ENCODE measurements around the gene CCNC. TPM values are rescaled to one million over a fixed set of nuclear protein-coding genes. Genes with fewer than 3 reads are reported as not detected.

The CCNC gene
- total RNA-seq, 1 experiment from 2014 or later = 43.4 TPM

DNA sequence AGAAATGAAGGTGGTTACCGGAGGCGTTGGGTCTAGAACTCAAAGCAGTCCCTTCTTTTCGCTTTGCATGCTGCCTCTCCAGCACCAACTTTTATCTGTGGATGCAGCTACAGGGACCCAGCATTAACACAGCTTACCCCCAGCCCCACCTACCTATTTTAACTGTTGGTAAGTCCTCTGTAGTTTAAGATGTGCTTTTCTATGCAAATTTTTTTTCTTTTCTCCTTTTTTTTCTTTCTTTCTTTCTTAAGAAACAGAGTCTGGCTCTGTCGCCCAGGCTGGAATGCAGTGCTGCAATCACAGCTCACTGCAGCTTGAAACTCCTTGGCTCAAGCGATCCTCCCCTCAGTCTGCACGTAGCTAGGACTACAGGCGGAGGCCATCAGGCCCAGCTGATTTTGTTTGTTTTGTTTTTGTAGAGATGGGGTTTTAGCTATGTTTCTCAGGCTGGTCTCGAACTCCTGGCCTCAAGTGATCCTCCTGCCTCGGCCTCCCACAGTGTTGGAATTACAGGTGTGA is 46.8 kb downstream of the CCNC start:
- intact Hi-C loops (cut with micrococcal nuclease; ENCODE audit: unreplicated experiment) = no loop called here
- TF ChIP-seq, protein P1, sequence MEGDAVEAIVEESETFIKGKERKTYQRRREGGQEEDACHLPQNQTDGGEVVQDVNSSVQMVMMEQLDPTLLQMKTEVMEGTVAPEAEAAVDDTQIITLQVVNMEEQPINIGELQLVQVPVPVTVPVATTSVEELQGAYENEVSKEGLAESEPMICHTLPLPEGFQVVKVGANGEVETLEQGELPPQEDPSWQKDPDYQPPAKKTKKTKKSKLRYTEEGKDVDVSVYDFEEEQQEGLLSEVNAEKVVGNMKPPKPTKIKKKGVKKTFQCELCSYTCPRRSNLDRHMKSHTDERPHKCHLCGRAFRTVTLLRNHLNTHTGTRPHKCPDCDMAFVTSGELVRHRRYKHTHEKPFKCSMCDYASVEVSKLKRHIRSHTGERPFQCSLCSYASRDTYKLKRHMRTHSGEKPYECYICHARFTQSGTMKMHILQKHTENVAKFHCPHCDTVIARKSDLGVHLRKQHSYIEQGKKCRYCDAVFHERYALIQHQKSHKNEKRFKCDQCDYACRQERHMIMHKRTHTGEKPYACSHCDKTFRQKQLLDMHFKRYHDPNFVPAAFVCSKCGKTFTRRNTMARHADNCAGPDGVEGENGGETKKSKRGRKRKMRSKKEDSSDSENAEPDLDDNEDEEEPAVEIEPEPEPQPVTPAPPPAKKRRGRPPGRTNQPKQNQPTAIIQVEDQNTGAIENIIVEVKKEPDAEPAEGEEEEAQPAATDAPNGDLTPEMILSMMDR (IDR thresholded peaks at IDR 0.05) = no peak
- TF ChIP-seq SIN3A (IDR thresholded peaks at IDR 0.05; ENCODE audit: borderline replicate concordance, insufficient read depth, low read depth, low read length) (no peak), TCF7L2 (IDR thresholded peaks at IDR 0.05; ENCODE audit: low read depth, low read length) (no peak), POLR2AphosphoS5 (IDR thresholded peaks at IDR 0.05; ENCODE audit: low read depth, low read length) (no peak)
- TF ChIP-seq, protein P2, sequence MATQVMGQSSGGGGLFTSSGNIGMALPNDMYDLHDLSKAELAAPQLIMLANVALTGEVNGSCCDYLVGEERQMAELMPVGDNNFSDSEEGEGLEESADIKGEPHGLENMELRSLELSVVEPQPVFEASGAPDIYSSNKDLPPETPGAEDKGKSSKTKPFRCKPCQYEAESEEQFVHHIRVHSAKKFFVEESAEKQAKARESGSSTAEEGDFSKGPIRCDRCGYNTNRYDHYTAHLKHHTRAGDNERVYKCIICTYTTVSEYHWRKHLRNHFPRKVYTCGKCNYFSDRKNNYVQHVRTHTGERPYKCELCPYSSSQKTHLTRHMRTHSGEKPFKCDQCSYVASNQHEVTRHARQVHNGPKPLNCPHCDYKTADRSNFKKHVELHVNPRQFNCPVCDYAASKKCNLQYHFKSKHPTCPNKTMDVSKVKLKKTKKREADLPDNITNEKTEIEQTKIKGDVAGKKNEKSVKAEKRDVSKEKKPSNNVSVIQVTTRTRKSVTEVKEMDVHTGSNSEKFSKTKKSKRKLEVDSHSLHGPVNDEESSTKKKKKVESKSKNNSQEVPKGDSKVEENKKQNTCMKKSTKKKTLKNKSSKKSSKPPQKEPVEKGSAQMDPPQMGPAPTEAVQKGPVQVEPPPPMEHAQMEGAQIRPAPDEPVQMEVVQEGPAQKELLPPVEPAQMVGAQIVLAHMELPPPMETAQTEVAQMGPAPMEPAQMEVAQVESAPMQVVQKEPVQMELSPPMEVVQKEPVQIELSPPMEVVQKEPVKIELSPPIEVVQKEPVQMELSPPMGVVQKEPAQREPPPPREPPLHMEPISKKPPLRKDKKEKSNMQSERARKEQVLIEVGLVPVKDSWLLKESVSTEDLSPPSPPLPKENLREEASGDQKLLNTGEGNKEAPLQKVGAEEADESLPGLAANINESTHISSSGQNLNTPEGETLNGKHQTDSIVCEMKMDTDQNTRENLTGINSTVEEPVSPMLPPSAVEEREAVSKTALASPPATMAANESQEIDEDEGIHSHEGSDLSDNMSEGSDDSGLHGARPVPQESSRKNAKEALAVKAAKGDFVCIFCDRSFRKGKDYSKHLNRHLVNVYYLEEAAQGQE (IDR thresholded peaks at IDR 0.05; ENCODE audit: insufficient read depth in 1 of 2, low read depth in 2 of 2, low read length in 1 of 2) = no peak
- Histone ChIP-seq H3K27me3 (ENCODE audit: control insufficient read depth, insufficient read depth, low read length) (no peaks in the 10 kb centered on the region), H3K4me1 (ENCODE audit: control insufficient read depth, insufficient read depth, low read length) (peaks cover 4% of the 10 kb centered on the region), H3K9me3 (ENCODE audit: control insufficient read depth, insufficient read depth, low read depth, low read length) (no peaks in the 10 kb centered on the region), H3K27ac (ENCODE audit: low read length) (peak overlapping the region; percentile 96), H3K36me3 (ENCODE audit: control insufficient read depth, insufficient read depth, low read length) (peaks cover 5% of the 10 kb centered on the region), H3K4me3 (ENCODE audit: low read depth in 2 of 2, low read length in 2 of 2) (peak overlapping the region; percentile 67 to 91)
- ATAC-seq (peak; percentile 38), DNase-seq (ENCODE audit: low read depth, low spot score) (no peak)
- ChIA-PET CTCF (no interaction called here), POLR2A (no interaction called here)
- no TSS peak for BruUV-seq (replicated peaks)
- in situ Hi-C loops (cut with HindIII; ENCODE audit: low pct_unique_long_range_greater_than_20kb, low sequenced_read_pairs) = no loop called here

DNA sequence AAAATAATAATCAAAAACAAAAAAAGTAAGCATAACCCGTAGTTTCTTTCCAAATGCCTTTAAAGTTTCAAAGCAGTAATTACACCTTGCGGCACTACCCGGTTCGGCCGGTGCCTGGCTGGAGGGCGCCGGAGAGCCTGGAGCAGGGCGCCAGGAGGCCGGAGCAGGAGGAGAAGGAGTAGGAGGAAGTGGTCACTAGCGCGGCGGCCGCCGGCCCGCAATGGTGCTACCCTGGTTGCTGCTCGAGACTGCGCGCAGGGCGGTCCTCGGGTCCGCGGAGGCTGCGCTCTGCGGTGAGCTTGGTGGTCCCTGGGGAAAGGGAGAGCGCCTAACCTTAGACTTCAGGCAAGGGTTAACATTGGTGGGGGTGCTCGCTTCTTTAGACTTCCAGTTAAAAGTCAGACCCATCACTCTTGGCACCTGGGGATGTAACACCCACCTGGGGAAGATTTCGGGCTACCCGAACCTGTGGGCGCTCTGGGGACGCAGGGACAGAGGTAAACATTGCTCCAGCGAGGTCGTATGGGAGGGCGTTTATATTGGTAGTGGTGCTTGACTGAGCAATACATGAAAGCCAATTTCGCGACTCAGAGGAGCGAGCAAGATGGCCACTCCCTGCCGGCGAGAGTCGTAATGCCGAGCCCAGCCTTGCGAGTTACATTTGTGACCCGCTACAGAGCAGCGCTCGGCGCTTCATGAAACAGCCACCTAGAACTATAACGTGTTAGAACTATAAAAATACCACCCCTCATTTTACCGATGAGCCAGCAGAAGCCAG is 47.4 kb downstream of the CCNC start:
- Histone ChIP-seq H3K9me3 (ENCODE audit: control insufficient read depth, insufficient read depth, low read depth, low read length) (no peaks in the 10 kb centered on the region), H3K27me3 (ENCODE audit: control insufficient read depth, insufficient read depth, low read length) (no peaks in the 10 kb centered on the region), H3K4me1 (ENCODE audit: control insufficient read depth, insufficient read depth, low read length) (peaks cover 10% of the 10 kb centered on the region), H3K4me3 (ENCODE audit: low read depth in 2 of 2, low read length in 2 of 2) (peak overlapping the region; percentile 67 to 91), H3K36me3 (ENCODE audit: control insufficient read depth, insufficient read depth, low read length) (peaks cover 2% of the 10 kb centered on the region; the same call in 1 of the 2 replicates), H3K27ac (ENCODE audit: low read length) (peak overlapping the region; percentile 96)
- ChIA-PET POLR2A (no interaction called here), CTCF (no interaction called here)
- in situ Hi-C loops (cut with HindIII; ENCODE audit: low pct_unique_long_range_greater_than_20kb, low sequenced_read_pairs) = no loop called here
- no peak for TF ChIP-seq TCF7L2 (IDR thresholded peaks at IDR 0.05; ENCODE audit: low read depth, low read length)
- peak; percentile 95 for TF ChIP-seq POLR2AphosphoS5 (IDR thresholded peaks at IDR 0.05; ENCODE audit: low read depth, low read length)
- TF ChIP-seq SIN3A (IDR thresholded peaks at IDR 0.05; ENCODE audit: borderline replicate concordance, insufficient read depth, low read depth, low read length) = peak; percentile 66; the same call in 1 of the 2 replicates
- TF ChIP-seq, protein P2 (IDR thresholded peaks at IDR 0.05; ENCODE audit: insufficient read depth in 1 of 2, low read depth in 2 of 2, low read length in 1 of 2) = no peak
- TF ChIP-seq, protein P1 (IDR thresholded peaks at IDR 0.05) = peak; percentile 98
- TSS peak; percentile 71 for BruUV-seq (replicated peaks)
- DNase-seq (ENCODE audit: low read depth, low spot score) (peak; percentile 52), ATAC-seq (peak; percentile 99)
- intact Hi-C loops (cut with micrococcal nuclease; ENCODE audit: unreplicated experiment) = no loop called here

Measured in Panc1 (cell line).